GM23338 (cell line): ENCODE data around the gene CACNA1C.

Source experiments
- CREB1 ChIP-seq: fragments of 250-450 bp; sonication (Bioruptor Pico); IDR thresholded peaks from 2 replicates; pipeline ENCODE4 v1.5.0; 2020; ENCODE audit warnings: low read depth, mild to moderate bottlenecking, moderate library complexity
- CTCF ChIP-seq, 2 experiments: fragments of 200-600 bp in 1 of 2; sonication (generic) in 1 of 2; conservative IDR thresholded peaks; 2 replicates each; pipeline versions ENCODE4 v1.5.1 to v1.6.1; 2016 to 2017; ENCODE audit warnings: antibody characterized with exemption in 2 of 2, low read depth in 2 of 2, mild to moderate bottlenecking in 2 of 2, moderate library complexity in 1 of 2
- ETS1 ChIP-seq: IDR thresholded peaks from 2 replicates; pipeline ENCODE4 v1.6.1; 2016; ENCODE audit warnings: antibody characterized with exemption
- EZH2 ChIP-seq: fragments of 200-600 bp; sonication (generic); IDR thresholded peaks from one replicate; pipeline ENCODE4 v1.8.0; 2017; ENCODE audit warnings: antibody characterized with exemption, mild to moderate bottlenecking, low read depth; ENCODE audit not compliant: unreplicated experiment
- POLR2AphosphoS5 ChIP-seq: IDR thresholded peaks from 2 replicates; pipeline ENCODE4 v1.6.1; 2016; ENCODE audit warnings: antibody characterized with exemption, low read depth
- TF ChIP-seq, protein P1 (sequence below): IDR thresholded peaks from one replicate; pipeline ENCODE4 v1.6.1; 2018; ENCODE audit warnings: antibody characterized with exemption; ENCODE audit not compliant: unreplicated experiment

DNA sequence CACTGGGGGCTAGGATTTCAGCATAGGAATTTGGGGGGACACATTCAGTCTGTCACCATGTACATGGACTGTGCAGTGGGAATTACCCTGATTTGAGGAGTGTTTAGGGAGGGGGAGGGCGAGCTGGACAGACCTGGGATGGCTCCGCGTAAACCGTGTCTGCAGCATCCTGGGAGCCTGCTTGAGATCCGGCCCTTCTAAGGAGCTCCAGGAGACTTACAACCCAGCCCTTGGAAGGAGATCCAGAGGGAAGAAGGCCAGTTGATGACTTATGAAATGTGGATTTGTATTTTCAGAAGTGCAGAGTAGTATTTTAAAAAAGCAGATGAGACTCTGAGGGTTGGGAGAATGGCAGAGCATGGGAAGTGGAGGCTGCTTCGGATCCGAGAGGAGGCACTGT lies 153.2 kb downstream of the CACNA1C start:
- TF ChIP-seq CTCF (conservative IDR thresholded peaks at IDR 0.05; ENCODE audit: low read depth in 2 of 2) (no peak), EZH2 (no peak), CREB1 (CRISPR knock-in tag) (no peak), POLR2AphosphoS5 (no peak), ETS1 (no peak)
- TF ChIP-seq, protein P1, sequence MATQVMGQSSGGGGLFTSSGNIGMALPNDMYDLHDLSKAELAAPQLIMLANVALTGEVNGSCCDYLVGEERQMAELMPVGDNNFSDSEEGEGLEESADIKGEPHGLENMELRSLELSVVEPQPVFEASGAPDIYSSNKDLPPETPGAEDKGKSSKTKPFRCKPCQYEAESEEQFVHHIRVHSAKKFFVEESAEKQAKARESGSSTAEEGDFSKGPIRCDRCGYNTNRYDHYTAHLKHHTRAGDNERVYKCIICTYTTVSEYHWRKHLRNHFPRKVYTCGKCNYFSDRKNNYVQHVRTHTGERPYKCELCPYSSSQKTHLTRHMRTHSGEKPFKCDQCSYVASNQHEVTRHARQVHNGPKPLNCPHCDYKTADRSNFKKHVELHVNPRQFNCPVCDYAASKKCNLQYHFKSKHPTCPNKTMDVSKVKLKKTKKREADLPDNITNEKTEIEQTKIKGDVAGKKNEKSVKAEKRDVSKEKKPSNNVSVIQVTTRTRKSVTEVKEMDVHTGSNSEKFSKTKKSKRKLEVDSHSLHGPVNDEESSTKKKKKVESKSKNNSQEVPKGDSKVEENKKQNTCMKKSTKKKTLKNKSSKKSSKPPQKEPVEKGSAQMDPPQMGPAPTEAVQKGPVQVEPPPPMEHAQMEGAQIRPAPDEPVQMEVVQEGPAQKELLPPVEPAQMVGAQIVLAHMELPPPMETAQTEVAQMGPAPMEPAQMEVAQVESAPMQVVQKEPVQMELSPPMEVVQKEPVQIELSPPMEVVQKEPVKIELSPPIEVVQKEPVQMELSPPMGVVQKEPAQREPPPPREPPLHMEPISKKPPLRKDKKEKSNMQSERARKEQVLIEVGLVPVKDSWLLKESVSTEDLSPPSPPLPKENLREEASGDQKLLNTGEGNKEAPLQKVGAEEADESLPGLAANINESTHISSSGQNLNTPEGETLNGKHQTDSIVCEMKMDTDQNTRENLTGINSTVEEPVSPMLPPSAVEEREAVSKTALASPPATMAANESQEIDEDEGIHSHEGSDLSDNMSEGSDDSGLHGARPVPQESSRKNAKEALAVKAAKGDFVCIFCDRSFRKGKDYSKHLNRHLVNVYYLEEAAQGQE = no peak
